DOHH2 (cell line): ENCODE measurements around the gene CCDC69.
A peak's percentile ranks its signal among the peaks of the same experiment; 100 is the strongest.

Source experiments
- H3F3A ChIP-seq: fragments of 200-600 bp; sonication (generic), shearing (Covaris generic); 2 replicates; pipeline ENCODE4 v1.6.0; 2016; ENCODE audit warnings: antibody characterized with exemption, mild to moderate bottlenecking; ENCODE audit not compliant: control insufficient read depth, insufficient read depth
- H3K27ac ChIP-seq: fragments of 200-600 bp; sonication (generic); 2 replicates; pipeline ENCODE4 v1.5.1; 2014; ENCODE audit warnings: low read depth, mild to moderate bottlenecking, low read length, moderate library complexity
- H3K27me3 ChIP-seq: fragments of 200-600 bp; sonication (generic); 2 replicates; pipeline ENCODE4 v1.6.1; 2014; ENCODE audit warnings: mild to moderate bottlenecking, low read length, mixed read lengths; ENCODE audit not compliant: control insufficient read depth
- H3K36me3 ChIP-seq: fragments of 200-600 bp; sonication (generic); 2 replicates; pipeline ENCODE4 v1.6.1; 2014; ENCODE audit warnings: mild to moderate bottlenecking, low read length, moderate library complexity, mixed read lengths; ENCODE audit not compliant: control insufficient read depth
- H3K4me1 ChIP-seq: fragments of 200-600 bp; sonication (generic); 2 replicates; pipeline ENCODE4 v1.6.1; 2014; ENCODE audit warnings: mild to moderate bottlenecking, low read length, mixed read lengths; ENCODE audit not compliant: control insufficient read depth
- H3K4me2 ChIP-seq: fragments of 200-600 bp; sonication (generic); 2 replicates; pipeline ENCODE4 v1.6.0; 2014; ENCODE audit warnings: mild to moderate bottlenecking, low read length, moderate library complexity
- H3K4me3 ChIP-seq: fragments of 200-600 bp; sonication (generic); 2 replicates; pipeline ENCODE4 v1.5.1; 2014; ENCODE audit warnings: mild to moderate bottlenecking, low read length, mixed read lengths
- H3K79me2 ChIP-seq: fragments of 200-600 bp; sonication (generic); 2 replicates; pipeline ENCODE4 v1.6.1; 2014; ENCODE audit warnings: mild to moderate bottlenecking, low read length, mixed read lengths; ENCODE audit not compliant: control insufficient read depth
- H3K9me2 ChIP-seq: fragments of 200-600 bp; sonication (generic); replicated peaks from 2 replicates; pipeline ENCODE4 v1.6.1; 2014; ENCODE audit warnings: mild to moderate bottlenecking, low read length, mixed read lengths; ENCODE audit not compliant: control insufficient read depth
- H3K9me3 ChIP-seq: fragments of 200-600 bp; sonication (generic); 2 replicates; pipeline ENCODE4 v1.6.1; 2014; ENCODE audit warnings: antibody characterized with exemption, low read length, mixed read lengths; ENCODE audit not compliant: control insufficient read depth, insufficient read depth
- H4K20me1 ChIP-seq: fragments of 200-600 bp; sonication (generic); 2 replicates; pipeline ENCODE4 v1.6.0; 2014; ENCODE audit warnings: low read depth, mild to moderate bottlenecking, antibody characterized with exemption, low read length, moderate library complexity; ENCODE audit not compliant: control insufficient read depth, insufficient read depth
- EZH2phosphoT487 ChIP-seq: fragments of 200-600 bp; sonication (generic); IDR thresholded peaks from 2 replicates; pipeline ENCODE4 v1.6.1; 2017; ENCODE audit warnings: borderline replicate concordance, mild to moderate bottlenecking, antibody characterized with exemption, low read length, moderate library complexity, mixed read lengths
- TF ChIP-seq, protein P1 (sequence below): fragments of 200-600 bp; sonication (generic); IDR thresholded peaks from one replicate; pipeline ENCODE4 v1.5.1; 2014; ENCODE audit warnings: antibody characterized with exemption, mild to moderate bottlenecking, low read depth, low read length; ENCODE audit not compliant: poor library complexity, severe bottlenecking

Gene CCDC69

DNA sequence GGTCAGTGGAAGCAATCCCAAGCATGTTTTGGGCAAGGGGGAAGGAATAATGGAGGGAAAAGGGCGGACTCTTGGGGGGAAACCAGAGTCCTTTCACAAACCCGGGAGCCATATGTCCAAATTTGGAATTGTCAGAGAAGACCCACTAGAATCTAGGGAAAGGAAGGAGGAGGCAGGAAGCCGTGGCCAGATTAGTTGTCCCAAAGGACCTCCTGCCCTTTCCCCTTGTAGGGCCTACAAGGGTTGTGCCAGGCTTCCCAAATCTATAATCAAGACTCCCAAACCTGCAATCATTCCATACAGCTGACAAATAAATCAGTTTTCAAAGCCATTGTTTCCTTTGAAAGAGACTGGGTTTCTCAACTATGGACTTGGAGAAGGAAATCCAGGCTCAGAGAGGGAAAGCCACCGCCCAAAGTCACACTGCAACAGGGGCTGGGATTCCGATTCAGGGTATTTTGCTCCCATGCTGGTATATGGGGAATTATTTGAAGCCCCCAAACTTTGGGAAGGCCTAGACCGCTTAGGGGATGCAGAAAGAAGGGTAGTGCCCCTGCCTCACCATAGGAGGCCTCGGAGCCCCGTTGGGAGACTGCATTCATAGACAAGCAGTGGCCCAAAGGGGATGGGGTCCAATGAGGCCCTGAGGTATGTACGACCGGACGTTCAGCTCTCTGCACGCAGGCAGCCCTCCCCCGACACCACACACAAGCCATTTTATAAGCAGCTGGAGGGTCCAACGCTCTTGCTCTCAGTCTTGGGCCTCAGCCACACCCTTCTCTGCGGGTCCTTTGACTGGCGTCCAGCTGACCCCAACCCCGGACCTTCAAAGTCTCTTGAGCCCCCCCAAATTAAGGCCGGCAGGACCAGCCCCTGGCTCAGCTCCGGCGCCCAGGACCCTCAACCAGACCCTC, 67.1 kb downstream of the CCDC69 start:
- Histone ChIP-seq H3K79me2 (no peaks in the 10 kb centered on the region), H3F3A (peaks cover 7% of the 10 kb centered on the region; the same call in 1 of the 2 replicates), H3K4me3 (peak overlapping the region; percentile 80), H3K4me2 (peak overlapping the region; percentile 94), H4K20me1 (no peaks in the 10 kb centered on the region), H3K27ac (no peak overlapping the region), H3K27me3 (peaks cover 18% of the 10 kb centered on the region), H3K9me2 (no peaks in the 10 kb centered on the region), H3K9me3 (no peaks in the 10 kb centered on the region), H3K4me1 (peaks cover 71% of the 10 kb centered on the region), H3K36me3 (no peaks in the 10 kb centered on the region)
- TF ChIP-seq EZH2phosphoT487: no peak
- TF ChIP-seq, protein P1, sequence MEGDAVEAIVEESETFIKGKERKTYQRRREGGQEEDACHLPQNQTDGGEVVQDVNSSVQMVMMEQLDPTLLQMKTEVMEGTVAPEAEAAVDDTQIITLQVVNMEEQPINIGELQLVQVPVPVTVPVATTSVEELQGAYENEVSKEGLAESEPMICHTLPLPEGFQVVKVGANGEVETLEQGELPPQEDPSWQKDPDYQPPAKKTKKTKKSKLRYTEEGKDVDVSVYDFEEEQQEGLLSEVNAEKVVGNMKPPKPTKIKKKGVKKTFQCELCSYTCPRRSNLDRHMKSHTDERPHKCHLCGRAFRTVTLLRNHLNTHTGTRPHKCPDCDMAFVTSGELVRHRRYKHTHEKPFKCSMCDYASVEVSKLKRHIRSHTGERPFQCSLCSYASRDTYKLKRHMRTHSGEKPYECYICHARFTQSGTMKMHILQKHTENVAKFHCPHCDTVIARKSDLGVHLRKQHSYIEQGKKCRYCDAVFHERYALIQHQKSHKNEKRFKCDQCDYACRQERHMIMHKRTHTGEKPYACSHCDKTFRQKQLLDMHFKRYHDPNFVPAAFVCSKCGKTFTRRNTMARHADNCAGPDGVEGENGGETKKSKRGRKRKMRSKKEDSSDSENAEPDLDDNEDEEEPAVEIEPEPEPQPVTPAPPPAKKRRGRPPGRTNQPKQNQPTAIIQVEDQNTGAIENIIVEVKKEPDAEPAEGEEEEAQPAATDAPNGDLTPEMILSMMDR: no peak

DNA sequence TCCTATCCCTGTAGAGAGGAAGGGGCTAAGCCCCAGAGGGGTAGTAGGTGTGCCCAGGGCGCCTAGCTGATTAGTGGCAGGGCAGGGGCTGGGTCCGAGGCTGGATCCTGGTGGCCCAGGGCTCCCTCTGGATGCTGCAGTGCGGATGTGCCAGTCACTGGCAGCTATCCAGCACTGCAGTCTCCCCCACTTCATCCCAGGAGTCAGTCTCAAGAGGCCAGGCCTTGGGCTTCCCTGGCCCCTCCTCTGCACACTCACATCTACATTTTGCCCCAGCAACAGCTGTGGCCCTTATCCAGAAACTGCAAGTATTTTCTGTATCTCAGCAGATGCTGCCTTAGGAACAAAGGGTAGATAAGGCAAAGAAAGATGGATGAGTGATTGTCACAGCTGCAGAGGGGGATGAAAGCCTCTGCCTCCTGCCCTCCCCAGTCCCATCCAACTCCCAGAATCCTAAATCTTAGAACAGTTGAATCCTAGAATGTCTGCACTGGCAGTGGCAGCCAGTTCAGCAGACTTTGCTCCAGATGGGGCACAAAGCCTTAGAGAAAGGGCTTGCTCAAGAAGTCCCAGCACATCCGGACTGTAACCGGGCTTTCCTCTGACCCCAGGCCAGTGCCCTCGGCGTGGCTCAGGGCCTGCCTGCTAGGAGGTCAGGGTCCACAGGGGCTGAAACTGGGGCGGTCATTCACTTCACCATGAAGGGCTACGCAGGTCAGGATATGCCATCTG, 68.0 kb downstream of the CCDC69 start:
- peaks cover 79% of the 10 kb centered on the region for H3K4me1 ChIP-seq
- no peaks in the 10 kb centered on the region for H3K9me2 ChIP-seq
- H3K9me3 ChIP-seq: no peaks in the 10 kb centered on the region
- no peaks in the 10 kb centered on the region for H3K79me2 ChIP-seq
- H3K36me3 ChIP-seq: no peaks in the 10 kb centered on the region
- peak overlapping the region; percentile 94 for H3K4me2 ChIP-seq
- no peaks in the 10 kb centered on the region for H4K20me1 ChIP-seq
- TF ChIP-seq, protein P1: no peak
- TF ChIP-seq EZH2phosphoT487: no peak
- peaks cover 7% of the 10 kb centered on the region; the same call in 1 of the 2 replicates for H3F3A ChIP-seq
- peak overlapping the region; percentile 80 for H3K4me3 ChIP-seq
- H3K27ac ChIP-seq: peak overlapping the region; percentile 1; the same call in 1 of the 2 replicates
- H3K27me3 ChIP-seq: peaks cover 18% of the 10 kb centered on the region

GRCh38 chr5:151154931-151155774, 68.7 kb downstream of the CCDC69 start:
- Histone ChIP-seq H3K9me3 (no peaks in the 10 kb centered on the region), H3K79me2 (no peaks in the 10 kb centered on the region), H3K9me2 (no peaks in the 10 kb centered on the region), H3K27me3 (peaks cover 18% of the 10 kb centered on the region), H3K27ac (peak overlapping the region; percentile 1; the same call in 1 of the 2 replicates), H4K20me1 (no peaks in the 10 kb centered on the region), H3F3A (peaks cover 9% of the 10 kb centered on the region; the same call in 1 of the 2 replicates), H3K36me3 (no peaks in the 10 kb centered on the region), H3K4me2 (peak overlapping the region; percentile 94), H3K4me3 (peak overlapping the region; percentile 80; the same call in 1 of the 2 replicates), H3K4me1 (peaks cover 83% of the 10 kb centered on the region)
- TF ChIP-seq, protein P1: no peak
- TF ChIP-seq EZH2phosphoT487: no peak
